ENCODE data around the gene RSPRY1. TPM values are rescaled to one million over a fixed set of nuclear protein-coding genes. Genes with fewer than 3 reads are reported as not detected.
A peak's percentile ranks its signal among the peaks of the same experiment; 100 is the strongest.

RSPRY1 gene
- total and polyA plus RNA-seq, 2 of the 8 experiments (the other 6 are each of a cell fraction or from before 2014, with no cell fraction given) = 11.5 to 32.5 TPM

GRCh38 chr16:57148481-57148880, 37.6 kb upstream of the RSPRY1 start:
- 94% methylated on average over 6 of the region's 6 CpGs; no CpG with 5 or more reads in 1 of the 2 experiments for WGBS, 2 experiments (ENCODE audit: extremely low coverage in 1 of 2, insufficient coverage in 1 of 2, insufficient read length in 1 of 2, insufficient replicate concordance in 2 of 2, low coverage in 1 of 2, low lambda C conversion rate in 2 of 2, missing lambda C conversion rate in 1 of 2)
- Histone ChIP-seq H2BK5ac (ENCODE audit: low read depth, low read length) (peak overlapping the region; percentile 16; the same call in 1 of the 2 replicates), H3K4me3 (ENCODE audit: extremely low read depth in 1 of 4, insufficient read depth in 2 of 4, low read depth in 3 of 4, low read length in 4 of 4) (no peak overlapping the region), H4K91ac (replicated peaks; ENCODE audit: insufficient read length, low read length) (peak overlapping the region; percentile 22), H3K79me2 (ENCODE audit: control insufficient read depth in 1 of 2, insufficient read depth in 2 of 2, low read length in 2 of 2) (no peaks in the 10 kb centered on the region), H4K8ac (ENCODE audit: extremely low read depth, insufficient read depth, low read length) (no peak overlapping the region; the same call in 1 of the 2 replicates), H3K23ac (ENCODE audit: insufficient read length) (no peak overlapping the region), H2BK12ac (ENCODE audit: low read depth, low read length) (no peak overlapping the region), H3K14ac (ENCODE audit: insufficient read length) (no peak overlapping the region), H3K36me3 (ENCODE audit: control insufficient read depth in 2 of 4, insufficient read depth in 4 of 4, low read length in 3 of 4) (peaks cover under 1 to 15% (median 6%) of the 10 kb centered on the region in 4 experiments; a peak in 7 of 8 replicates), H3K9me3 (ENCODE audit: insufficient read depth in 2 of 2, low read depth in 1 of 2, low read length in 1 of 2) (no peaks in the 10 kb centered on the region), H3K4me1 (replicated peaks in 1 of 4; ENCODE audit: control insufficient read depth in 3 of 4, insufficient read depth in 4 of 4, low read length in 3 of 4) (peaks cover 13 to 33% (median 16%) of the 10 kb centered on the region in 4 experiments), H2BK120ac (replicated peaks; ENCODE audit: low read depth, low read length) (peak overlapping the region; percentile 10), H3K79me1 (ENCODE audit: low read depth, low read length) (no peaks in the 10 kb centered on the region), H4K20me1 (replicated peaks in 1 of 2; ENCODE audit: control insufficient read depth in 1 of 2, insufficient read depth in 2 of 2, low read length in 2 of 2) (no peaks in the 10 kb centered on the region), H3K23me2 (ENCODE audit: low read depth, low read length) (no peaks in the 10 kb centered on the region), H3K56ac (replicated peaks; ENCODE audit: insufficient read length, low read depth, low read length) (no peak overlapping the region), H2BK20ac (ENCODE audit: low read length) (peak overlapping the region; percentile 62; the same call in 1 of the 2 replicates), H3K9ac (replicated peaks in 1 of 4; ENCODE audit: extremely low read depth in 1 of 4, low read depth in 3 of 4, low read length in 3 of 4) (no peak overlapping the region), H3K4me2 (ENCODE audit: insufficient read depth in 1 of 2, low read depth in 2 of 2, low read length in 2 of 2) (no peak overlapping the region), H3K27ac (ENCODE audit: low read depth, low read length) (no peak overlapping the region), H3K27me3 (replicated peaks in 1 of 4; ENCODE audit: control insufficient read depth in 3 of 4, extremely low read depth in 1 of 4, insufficient read depth in 3 of 4, low read length in 3 of 4) (no peaks in the 10 kb centered on the region), H3K18ac (ENCODE audit: extremely low read depth, low read length) (no peak overlapping the region; the same call in 1 of the 2 replicates), H2BK15ac (ENCODE audit: low read length) (no peak overlapping the region), H3K4ac (replicated peaks; ENCODE audit: insufficient read length, low read depth, low read length) (no peak overlapping the region), H2AK5ac (ENCODE audit: low read depth, low read length) (no peak overlapping the region), H4K5ac (ENCODE audit: insufficient read length, low read depth, low read length) (no peak overlapping the region), H2AFZ (ENCODE audit: low read length) (no peak overlapping the region)
- POLR2A ChIA-PET (ENCODE audit: partially characterized antibody) = interaction anchor here (0.8 to 1.7 kb wide), 4 partner anchors 13 to 133 kb away, joined by 4 to 5 read pairs (median 4); no protein-coding TSS in a partner anchor
- peak in 1 of 2 experiments; percentile 45 for DNase-seq (ENCODE audit: low read depth in 1 of 2, low spot score in 2 of 2)
- no peak for FAIRE-seq
- no peak for TF ChIP-seq RFX5 (IDR thresholded peaks at IDR 0.05; ENCODE audit: borderline replicate concordance, low read depth, low read length)
- CTCF ChIA-PET (ENCODE audit: partially characterized antibody) = interaction anchor here (0.7 to 2.6 kb wide), 10 partner anchors 15 to 313 kb away, joined by 3 to 15 read pairs (median 3); partner anchors contain the start of genes CPNE2 and POLR2C

All from H1 (cell line).